ENCODE results near the gene EHD2.

- TF ChIP-seq CTCF (IDR thresholded peaks at IDR 0.05): no peak
- no peak for TF ChIP-seq POLR2A (IDR thresholded peaks at IDR 0.05)
Observed at GRCh38 chr19:47730910-47731309, 17.7 kb downstream of the EHD2 start.
